ENCODE measurements around the gene P2RY14. TPM values are rescaled to one million over a fixed set of nuclear protein-coding genes. Genes with fewer than 3 reads are reported as not detected.

The P2RY14 gene
- total and polyA plus RNA-seq, 2 of the 13 experiments (the other 11 are each of a cell fraction or from before 2014, with no cell fraction given) = not detected

GRCh38 chr3:151289445-151289844, 11.1 kb upstream of the P2RY14 start:
- POLR2A ChIA-PET = no interaction called here
- CTCF ChIA-PET (ENCODE audit: low intra/inter-chr PET ratio, low total read pairs) = no interaction called here
- H3K4me2 ChIP-seq (ENCODE audit: low read depth, low read length) = no peak overlapping the region
- no peaks in the 10 kb centered on the region for H3K36me3 ChIP-seq (replicated peaks in 1 of 2; ENCODE audit: control insufficient read depth in 1 of 2, insufficient read depth in 2 of 2, low read length in 2 of 2)
- in situ Hi-C loops (cut with HindIII; ENCODE audit: extremely low pct_ligation_motif_present, low pct_unique_long_range_greater_than_20kb) (no loop called here), intact Hi-C loops (cut with micrococcal nuclease; ENCODE audit: unreplicated experiment) (no loop called here)
- peaks cover 8% of the 10 kb centered on the region for H3K4me1 ChIP-seq (ENCODE audit: insufficient read depth, low read length)
- BruUV-seq (replicated peaks) = no TSS peak
- no peaks in the 10 kb centered on the region for H3K9me3 ChIP-seq (ENCODE audit: low read length)
- H3K4me3 ChIP-seq (replicated peaks in 1 of 3; ENCODE audit: insufficient read depth in 1 of 3, low read depth in 2 of 3, low read length in 3 of 3) = no peak overlapping the region
- no peaks in the 10 kb centered on the region for H3K27me3 ChIP-seq (ENCODE audit: control insufficient read depth in 1 of 2, insufficient read depth in 2 of 2, low read length in 2 of 2)
- H3K9ac ChIP-seq (ENCODE audit: insufficient read depth, low read depth, low read length) = no peak overlapping the region
- DNase-seq (ENCODE audit: low spot score) = no peak
- H3K27ac ChIP-seq (ENCODE audit: extremely low read length, insufficient read depth, low read length) = no peak overlapping the region
- TF ChIP-seq TCF7L2 (IDR thresholded peaks at IDR 0.05; ENCODE audit: low read depth, low read length) (no peak), GRHL1 (CRISPR knock-in tag; conservative IDR thresholded peaks at IDR 0.05) (no peak), SP5 (CRISPR knock-in tag; IDR thresholded peaks at IDR 0.05; ENCODE audit: borderline replicate concordance, low read depth) (no peak), DNMT3B (CRISPR knock-in tag; conservative IDR thresholded peaks at IDR 0.05) (no peak), NR0B2 (CRISPR knock-in tag; IDR thresholded peaks at IDR 0.05) (no peak), ZNF772 (CRISPR knock-in tag; IDR thresholded peaks at IDR 0.05) (no peak), PCBP1 (IDR thresholded peaks at IDR 0.05; ENCODE audit: borderline replicate concordance, low read depth, low read length) (no peak), ESRRA (CRISPR knock-in tag; IDR thresholded peaks at IDR 0.05; ENCODE audit: low read depth) (no peak), ZFP36L1 (CRISPR knock-in tag; IDR thresholded peaks at IDR 0.05) (no peak), SPEN (CRISPR knock-in tag; IDR thresholded peaks at IDR 0.05; ENCODE audit: low read depth) (no peak)
- TF ChIP-seq, protein P1, sequence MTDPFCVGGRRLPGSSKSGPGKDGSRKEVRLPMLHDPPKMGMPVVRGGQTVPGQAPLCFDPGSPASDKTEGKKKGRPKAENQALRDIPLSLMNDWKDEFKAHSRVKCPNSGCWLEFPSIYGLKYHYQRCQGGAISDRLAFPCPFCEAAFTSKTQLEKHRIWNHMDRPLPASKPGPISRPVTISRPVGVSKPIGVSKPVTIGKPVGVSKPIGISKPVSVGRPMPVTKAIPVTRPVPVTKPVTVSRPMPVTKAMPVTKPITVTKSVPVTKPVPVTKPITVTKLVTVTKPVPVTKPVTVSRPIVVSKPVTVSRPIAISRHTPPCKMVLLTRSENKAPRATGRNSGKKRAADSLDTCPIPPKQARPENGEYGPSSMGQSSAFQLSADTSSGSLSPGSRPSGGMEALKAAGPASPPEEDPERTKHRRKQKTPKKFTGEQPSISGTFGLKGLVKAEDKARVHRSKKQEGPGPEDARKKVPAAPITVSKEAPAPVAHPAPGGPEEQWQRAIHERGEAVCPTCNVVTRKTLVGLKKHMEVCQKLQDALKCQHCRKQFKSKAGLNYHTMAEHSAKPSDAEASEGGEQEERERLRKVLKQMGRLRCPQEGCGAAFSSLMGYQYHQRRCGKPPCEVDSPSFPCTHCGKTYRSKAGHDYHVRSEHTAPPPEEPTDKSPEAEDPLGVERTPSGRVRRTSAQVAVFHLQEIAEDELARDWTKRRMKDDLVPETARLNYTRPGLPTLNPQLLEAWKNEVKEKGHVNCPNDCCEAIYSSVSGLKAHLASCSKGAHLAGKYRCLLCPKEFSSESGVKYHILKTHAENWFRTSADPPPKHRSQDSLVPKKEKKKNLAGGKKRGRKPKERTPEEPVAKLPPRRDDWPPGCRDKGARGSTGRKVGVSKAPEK (CRISPR knock-in tag; IDR thresholded peaks at IDR 0.05; ENCODE audit: borderline replicate concordance) = no peak
- FAIRE-seq = no peak
- WGBS (ENCODE audit: low lambda C conversion rate) = 0% methylated on average over 3 of the region's 3 CpGs
- no peaks in the 10 kb centered on the region for H4K20me1 ChIP-seq (ENCODE audit: insufficient read depth, low read length)
- no peaks in the 10 kb centered on the region for H3K79me2 ChIP-seq (ENCODE audit: insufficient read depth, low read length)
- H2AFZ ChIP-seq (ENCODE audit: low read length) = no peak overlapping the region
- no peak for ATAC-seq

Data from HepG2 (cell line).